SIG-M5 (cell line): ENCODE results near the gene MAPRE3.
"Not testable (repeated sequence)": the region's sequence is repeated elsewhere in the genome, so short reads cannot be mapped to it uniquely, and the experiment has no call there.

Experiments
- DNase-seq: peaks from one replicate; lab custom pipeline; 2025; lab: John Stamatoyannopoulos, UW

The MAPRE3 gene

DNA sequence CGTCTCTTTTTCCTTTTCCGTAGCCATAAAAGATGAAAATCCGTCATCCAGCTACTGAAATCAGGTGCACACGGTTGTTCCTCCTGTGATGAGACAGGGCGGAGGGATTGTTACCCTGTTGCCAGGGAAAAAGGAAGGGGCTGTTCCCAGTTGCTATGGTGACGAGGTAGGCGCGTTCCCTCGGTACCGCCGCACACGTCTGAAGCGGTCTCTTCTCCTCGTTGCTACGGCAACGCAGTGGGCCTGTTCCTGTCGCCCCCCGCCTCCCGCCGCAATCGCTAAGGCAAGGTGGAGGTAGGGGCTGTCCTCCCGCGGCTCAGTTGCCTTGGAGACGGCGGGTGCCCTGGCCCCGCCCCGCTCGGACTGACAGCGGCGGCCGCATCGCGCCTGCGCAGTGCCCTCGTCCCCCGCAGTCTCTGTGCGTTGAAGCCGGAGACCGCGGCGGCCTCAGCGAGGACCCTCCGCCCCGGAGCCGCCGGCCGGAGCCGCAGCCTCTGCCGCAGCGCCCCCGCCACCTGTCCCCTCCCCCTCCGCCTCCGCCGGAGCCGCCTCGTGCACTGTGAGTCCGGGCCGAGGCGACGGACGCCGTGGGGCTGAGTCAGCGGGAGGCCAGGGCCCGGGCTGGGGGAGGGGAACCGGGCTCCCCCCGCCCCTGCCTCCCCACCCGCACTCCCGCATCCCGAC is at the start of gene MAPRE3:
MAPRE3 (plus strand) TSS at position 394 of the 684 bp plus-strand sequence. CDS start 51,582 bp downstream, outside the sequence.
- no peak for DNase-seq

DNA sequence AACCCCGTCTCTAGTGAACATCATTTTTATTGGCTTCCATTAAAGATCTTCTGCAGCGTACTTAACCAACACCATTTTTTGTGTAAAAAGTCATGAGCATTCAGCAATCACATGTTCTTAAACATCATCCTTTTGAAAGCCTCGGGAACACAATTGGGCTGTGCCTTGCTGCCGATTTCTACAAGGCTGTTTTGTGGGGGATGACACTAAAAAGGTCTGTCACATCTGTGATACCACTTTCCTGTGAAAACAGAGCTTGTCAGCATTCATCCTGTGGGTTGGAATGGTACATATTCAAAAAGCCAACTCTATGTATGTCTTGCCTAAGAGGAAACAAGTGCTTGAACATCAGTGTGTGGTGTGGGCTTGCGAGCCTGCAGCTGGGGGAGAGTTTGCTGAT is 49.1 kb upstream of the MAPRE3 start:
- no peak for DNase-seq

DNA sequence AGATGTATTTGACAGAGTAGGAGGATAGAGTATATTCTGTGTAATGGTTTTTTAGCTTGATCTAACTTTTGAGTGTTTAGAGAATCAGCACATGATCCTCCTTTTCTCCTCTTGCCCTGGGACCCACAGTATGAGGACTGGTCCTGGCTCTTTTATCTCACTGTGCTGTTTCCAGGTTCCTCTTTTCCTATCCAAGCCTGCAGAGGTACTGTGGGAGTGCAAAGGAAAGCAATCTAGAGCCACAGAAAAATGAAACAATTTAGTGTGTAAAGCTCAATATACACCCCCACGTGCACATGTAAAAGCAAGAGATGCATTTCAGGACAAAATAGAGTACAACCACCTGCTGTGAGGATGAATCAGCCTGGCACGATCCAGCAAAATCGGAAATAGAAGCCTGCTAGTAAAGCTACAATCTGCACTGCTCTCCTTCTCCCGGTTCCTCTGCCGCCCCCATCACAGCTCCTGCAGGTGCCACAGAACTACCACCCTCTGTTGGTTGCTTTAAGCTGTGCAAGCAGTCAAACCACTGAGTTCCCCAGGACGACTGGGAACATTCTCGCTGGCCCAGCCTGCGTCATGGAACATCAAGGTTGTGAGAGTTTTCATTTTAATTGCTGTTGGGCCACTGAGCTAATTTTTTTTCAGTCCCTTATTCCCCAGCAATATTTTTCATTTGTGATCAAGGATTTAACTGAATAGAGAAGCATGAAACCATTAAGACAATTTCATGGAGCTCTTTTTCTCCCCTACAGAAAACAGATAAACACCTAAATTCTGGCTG is 47.8 kb upstream of the MAPRE3 start:
- peak; percentile 47 for DNase-seq

DNA sequence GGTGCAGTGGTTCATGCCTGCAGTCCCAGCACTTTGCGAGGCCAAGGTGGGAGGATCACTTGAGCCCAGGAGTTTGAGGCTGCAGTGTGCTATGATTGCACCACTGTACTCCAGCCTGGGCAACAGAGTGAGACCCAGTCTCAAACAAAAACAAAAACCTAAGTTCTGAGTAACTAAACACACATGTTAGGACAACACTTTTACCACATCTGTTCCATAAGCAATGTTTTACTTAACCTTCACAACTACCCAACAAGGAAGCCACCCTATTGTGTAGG is 47.3 kb upstream of the MAPRE3 start:
- DNase-seq: not testable (repeated sequence)

DNA sequence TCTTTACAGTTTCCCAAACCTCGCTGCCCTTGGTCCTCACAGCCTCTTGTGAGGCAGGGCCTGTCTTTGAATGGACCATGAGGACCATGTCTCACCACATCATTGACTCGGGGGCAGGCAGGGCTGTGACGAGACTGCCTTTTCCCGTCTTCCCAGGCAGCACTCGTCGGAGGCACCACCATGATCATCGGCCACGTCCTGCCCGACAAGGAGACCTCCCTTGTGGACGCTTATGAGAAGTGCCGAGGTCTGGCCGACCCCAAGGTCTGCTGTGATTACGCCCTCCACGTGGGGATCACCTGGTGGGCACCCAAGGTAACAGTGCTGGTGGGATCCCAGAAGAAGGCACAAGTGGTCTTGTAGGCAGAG is 45.7 kb upstream of the MAPRE3 start:
- DNase-seq: no peak

DNA sequence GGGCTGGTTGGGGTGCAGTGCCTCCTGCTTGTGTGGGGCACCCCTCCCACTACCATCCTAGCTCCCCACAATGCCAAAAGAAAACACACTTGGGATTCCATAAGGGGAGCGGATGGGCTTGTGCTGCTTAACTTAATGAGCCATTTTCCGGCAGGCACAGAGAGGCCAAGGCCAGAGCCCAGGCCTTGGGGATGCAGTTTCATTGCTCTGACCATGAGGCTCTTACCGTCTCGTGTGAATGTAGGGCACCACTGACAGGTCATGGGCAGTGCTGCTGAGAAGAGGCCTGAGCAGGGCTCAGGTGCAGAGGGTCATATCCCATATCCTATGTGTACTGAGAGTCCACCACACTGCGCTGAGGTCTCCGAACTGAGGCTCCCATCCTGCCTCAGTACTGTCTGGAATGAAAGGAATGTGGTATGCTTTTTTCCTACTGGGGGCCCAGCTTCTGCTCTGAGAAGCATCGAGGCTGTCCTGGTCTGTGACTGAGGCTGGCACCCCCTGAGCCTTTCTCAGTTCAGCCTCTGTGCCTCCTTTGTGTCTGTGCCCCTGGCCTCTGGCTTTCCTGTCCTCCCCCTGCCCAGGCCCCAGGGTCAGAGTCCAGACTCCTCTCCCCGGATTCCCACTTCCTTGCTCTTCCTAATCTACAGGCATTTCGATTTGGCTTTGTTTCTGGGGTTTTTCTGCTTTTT is 45.2 kb upstream of the MAPRE3 start:
- DNase-seq: no peak

DNA sequence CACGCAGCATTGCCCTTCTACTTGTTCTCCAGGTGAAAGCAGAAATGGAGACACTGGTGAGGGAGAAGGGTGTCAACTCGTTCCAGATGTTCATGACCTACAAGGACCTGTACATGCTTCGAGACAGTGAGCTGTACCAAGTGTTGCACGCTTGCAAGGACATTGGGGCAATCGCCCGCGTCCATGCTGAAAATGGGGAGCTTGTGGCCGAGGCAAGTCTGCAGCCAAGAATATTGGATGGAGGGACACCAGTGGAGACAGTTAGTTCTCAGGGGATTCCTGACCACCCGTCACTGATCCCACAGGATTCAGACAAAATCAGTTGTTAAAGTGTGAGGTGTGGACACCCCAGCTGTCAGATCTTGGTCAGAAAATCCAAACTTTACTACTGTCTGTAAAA is 43.2 kb upstream of the MAPRE3 start:
- no peak for DNase-seq

DNA sequence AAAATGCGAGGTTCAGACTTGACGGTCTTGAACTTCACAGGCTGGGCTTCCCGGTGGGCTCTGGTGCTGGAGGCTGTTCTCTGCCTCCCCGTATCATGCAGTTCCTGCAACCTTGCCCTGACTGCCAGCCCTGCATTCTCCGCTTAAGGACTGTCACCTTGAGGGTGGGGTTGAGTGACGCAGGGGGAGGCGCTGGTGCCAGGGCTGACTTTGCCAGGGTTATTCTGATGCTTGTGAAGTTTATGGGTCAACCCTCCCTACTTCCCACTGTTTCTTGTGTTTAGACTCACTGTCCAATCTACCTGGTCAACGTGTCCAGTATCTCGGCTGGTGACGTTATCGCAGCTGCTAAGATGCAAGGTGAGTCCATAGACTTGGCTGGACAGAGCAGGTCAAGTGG is 37.5 kb upstream of the MAPRE3 start:
- DNase-seq: no peak

DNA sequence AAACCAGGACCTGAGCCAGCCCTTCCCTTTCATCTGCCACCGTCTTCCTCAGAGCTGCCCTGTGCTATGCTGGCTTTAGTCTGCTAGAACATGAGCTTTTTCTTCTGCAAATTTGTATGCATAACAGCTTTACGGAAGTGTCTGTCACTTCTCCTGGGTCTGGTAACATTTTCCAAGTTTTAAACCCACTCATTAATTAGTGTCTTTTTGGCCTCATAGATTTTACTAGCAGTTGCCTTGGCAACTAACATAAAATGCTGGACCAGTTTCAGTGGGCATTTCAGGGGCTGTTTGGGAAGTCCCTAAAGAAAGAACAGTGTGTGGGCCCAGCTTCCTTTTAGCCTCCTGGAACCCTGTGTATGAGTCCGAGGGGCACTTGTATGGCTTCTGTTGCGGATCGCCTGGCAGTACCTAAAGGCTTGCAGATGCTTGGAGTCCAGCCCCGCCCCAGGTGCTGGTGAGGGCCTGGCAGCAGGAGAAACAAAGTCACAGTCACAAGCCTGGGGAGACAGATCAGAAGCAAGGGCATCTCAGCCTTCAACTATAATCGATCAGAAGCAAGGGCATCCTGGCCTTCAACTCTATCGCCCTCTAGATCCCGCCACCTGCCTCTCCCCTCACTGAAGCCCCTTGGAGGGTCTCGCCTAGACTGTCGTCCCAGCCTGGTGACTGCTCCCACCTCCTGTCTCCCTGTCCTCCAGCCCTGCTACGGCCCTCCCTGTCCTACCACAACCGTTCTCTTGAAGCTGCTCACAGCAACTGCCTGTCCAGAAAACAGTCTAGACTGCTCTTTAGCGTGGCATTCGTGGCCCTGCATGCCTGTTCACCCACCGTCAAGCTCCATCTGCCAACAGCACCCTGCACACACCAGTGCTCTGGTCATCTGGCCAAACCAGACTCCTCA is 36.8 kb upstream of the MAPRE3 start:
- no peak for DNase-seq

DNA sequence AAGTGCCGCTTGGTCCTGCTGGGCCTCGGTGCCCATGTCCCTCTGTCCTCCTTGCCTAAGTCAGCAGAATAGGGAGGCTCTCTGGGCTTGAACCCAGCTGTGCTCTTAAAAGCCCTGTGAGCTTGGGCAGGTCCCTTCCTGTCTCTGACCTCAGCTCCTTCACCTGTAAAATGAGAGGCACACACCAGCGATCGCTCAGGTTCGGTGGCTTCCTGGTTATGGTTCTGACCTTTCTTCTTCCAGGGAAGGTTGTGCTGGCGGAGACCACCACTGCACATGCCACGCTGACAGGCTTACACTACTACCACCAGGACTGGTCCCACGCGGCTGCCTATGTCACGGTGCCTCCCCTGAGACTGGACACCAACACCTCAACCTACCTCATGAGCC is 36.1 kb upstream of the MAPRE3 start:
- DNase-seq: no peak

DNA sequence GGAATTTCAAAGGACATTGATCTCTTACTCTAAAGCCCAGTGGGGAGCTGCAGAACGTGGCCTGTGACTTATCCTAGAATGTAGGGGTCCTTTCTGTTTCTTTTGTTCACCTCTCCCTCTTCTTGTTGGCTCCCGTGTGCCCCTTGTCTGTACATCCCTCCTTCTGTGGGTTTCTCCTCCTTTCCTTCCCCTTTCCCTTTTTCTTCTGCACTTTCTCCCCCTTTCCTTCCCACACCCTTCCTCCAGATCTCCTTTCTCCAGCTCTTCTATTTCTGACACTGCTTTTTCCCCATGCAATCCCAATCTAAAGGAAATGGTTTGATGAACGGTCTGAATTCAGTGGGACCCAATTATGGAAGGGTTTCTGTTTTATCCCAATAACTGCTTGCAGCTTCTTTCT is 35.5 kb upstream of the MAPRE3 start:
- DNase-seq: no peak

DNA sequence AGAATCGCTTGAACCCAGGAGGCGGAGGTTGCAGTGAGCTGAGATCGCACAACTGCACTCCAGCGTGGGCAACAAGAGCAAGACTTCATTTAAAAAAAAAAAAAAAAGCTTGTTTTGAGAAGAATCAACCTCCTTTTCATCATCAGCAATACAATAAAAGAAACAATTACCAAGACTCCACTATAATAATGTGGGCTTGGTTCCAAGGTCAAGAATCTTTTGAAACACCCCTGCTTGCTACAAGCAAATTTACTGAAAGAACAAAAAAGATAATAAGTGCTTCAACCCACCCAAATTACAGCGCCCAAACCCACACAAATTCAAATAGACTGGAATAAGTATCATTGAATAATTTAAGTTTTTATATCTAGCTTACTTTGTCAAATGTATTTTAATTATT is 33.6 kb upstream of the MAPRE3 start:
- no peak for DNase-seq

DNA sequence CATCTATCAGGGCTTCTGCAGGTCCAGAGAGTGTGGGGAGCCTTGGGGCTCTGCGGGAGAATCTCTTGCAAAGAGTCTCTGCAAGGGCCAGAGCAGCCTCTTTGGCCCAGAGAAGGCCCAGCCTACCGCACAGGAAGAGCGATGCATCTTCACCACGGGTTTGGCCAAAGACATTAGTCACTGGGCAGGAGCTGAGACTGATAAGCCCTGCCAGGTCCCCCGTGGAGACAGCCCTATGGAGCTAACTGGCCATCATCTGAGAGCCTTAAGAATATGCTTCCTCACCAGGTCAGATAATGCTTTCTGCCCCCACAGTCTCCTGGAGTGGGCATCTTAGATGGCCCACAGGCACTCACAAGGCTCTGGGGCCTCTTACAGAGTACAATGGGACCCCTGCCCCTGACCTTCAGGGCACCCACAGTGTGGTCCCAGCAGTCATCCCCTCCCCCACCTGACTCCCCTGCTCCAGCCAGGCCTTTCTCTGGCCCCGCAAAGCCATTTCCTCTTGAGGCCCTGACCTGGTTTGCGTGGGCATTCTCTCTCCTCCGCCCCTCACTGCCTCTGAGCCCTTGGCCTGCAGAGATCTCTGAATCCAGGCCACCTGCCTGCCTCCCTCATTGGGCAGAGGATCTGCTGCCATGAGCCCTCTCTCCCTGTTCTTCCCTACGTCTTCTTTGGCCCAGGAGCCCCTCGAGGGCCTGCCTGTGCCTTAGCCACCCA is 31.9 kb upstream of the MAPRE3 start:
- DNase-seq: no peak

DNA sequence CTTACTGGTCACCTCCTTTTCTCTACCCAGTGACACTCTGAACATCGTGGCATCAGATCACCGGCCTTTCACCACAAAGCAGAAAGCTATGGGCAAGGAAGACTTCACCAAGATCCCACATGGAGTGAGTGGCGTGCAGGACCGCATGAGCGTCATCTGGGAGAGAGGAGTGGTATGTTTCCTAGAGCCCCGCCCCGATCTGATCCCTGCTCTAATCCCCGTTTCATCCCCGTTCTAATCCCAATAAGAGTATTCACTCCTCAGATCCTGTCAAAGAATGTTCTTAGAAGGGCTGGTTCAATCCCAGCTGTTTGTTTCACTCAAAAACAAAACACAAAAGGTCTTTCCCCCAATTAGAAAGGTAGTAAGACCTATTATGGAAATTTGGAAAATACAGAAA is 30.4 kb upstream of the MAPRE3 start:
- DNase-seq: no peak

DNA sequence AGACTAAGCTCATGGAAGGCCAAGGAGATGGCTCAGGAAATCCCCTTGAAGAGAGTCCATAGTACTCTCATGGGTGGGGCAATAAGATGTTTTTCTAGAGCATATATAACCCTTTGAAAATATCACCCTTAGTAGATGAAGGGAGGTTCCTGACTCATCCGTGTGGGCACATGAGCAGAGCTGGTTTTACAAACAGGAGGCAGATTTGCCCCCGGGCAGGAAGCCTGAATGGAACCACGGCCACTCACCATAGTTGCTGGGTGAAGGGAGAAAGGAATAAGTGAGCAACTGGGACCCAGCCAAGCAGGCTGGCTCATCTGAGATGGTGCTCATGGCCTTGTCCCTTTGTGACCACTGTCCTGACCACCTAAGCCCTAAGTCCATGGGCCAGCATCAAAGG is 29.0 kb upstream of the MAPRE3 start:
- no peak for DNase-seq

DNA sequence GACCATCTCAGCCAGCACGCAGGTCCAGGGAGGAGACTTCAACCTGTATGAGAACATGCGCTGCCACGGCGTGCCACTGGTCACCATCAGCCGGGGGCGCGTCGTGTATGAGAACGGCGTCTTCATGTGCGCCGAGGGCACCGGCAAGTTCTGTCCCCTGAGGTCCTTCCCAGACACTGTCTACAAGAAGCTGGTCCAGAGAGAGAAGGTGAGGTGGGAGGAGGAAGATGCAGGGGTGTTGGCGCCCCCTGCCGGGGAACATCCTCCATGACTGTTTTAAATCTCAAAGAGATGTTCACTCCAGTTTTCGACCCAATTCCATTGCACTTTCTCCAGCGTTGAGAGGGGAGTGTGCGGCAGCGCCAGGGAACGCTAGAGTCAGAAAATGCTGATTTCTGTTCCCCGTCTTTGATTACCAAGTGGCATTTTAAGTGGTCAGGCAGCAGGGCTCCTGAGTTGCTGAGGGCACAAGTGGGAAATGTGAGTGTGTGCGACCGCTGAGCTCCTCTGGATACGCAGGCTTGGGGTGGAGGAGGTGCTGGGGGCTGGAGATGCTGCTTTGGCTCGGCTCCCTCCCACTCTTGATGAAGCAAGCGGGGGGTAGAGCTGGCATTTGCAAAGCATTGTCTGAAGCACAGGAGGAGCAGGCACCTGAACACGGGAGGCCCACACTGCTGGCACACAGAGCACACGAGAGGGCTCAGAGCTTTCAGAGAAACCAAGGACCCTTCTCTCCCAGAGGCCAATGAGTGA is 27.7 kb upstream of the MAPRE3 start:
- DNase-seq: no peak

DNA sequence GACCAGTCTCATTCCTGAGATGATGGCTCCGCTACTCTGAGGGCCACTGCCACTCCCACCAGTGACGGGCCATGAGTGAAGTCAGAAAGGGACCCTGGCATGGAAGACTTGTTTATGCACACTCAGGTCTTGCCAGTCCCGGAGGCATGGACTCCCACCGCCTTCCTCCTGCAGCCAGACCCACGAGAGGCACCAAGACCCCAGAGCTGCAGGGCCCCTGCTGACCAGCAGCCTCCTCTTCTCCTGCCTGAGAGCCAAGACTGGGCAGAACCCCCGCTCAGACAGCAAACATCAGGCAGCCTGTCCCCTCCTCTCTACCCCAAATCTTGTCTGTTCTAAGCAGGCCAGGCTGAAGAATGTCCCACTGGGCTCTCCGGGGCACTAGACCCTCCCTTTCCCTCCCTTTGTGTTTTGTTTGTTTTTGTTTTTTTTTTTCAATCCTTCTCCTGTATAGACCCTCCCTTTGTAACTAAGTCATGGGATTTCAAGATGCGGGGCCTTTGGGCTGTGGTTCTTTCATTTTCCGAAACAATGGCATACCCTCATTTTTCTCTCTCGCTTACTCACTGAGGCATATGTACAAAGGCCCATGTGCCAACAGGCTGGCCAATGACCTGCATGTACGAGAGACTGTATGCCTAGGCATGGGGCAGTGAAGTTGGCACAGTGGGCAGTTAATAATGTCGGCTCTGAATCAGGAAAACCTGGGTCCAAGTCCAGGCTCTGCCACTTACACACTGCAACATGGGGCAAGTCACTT is 24.3 kb upstream of the MAPRE3 start:
- DNase-seq: no peak

DNA sequence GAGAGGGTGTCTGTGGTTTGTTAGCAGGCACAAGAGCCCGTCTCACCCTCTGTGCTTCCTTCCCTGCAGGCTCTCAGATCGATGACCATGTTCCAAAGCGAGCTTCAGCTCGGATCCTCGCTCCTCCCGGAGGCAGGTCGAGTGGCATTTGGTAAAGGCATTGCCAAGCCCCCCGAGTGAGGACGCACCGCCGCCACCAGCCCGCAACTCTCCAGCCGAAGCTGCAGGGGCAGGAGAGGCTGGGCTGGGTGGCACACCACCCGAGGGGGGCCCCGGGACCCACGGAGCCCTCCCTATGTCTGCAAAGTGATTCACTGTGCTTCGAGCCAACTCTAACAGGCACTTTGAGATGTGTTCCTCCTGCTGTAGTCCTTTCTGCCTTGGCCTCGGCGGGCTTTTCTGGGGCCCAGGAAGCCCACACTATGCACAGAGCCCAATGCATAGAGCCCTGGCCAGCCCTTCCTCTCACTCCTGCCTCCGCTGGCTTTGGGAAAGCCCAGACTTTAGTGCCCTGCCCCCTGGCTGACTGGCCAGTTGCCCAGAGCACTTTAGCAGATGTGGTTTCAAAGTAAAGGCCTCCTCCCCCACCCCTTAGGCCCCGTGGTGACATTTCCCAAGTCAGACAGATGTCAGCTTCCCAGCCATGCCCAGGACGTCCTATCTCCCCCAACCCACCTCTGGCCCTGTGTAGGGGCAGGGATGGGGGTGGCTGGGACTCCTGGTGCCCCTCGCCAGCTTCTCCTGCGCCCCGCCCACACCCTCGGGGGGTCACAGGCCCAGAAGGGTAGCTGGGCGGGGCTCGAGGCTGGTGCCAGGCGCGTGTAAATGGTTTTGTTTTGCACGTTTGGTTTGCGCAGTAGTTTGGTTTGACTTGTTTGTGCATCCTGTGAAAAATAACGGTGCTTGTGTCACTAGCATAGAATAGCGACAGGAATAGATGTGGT is 23.3 kb upstream of the MAPRE3 start:
- no peak for DNase-seq

DNA sequence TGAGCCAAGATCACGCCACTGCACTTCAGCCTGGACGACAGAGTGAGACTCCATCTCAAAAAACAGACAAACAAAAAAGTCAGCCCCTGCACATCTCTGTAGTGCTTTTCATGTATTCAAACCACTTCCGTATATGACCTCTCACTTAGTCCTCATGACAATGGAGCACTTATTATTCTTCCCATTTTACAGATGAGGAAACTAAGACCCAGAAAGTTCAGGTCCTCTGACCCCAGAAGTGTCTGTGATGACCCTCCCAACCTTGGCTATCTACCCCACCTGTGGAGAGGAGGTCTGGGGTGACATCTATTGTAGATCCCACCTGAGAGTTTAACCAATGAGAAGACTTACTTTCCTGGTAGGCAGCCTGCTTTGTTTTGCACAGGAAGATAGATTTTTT is 21.6 kb upstream of the MAPRE3 start:
- no peak for DNase-seq
